Testis (tissue), 2 donors: ENCODE data around the gene DDX49.

Experiments
- POLR2A ChIP-seq: fragments of 450-650 bp; IDR thresholded peaks from one replicate; pipeline ENCODE4 v1.6.1; 2017; ENCODE audit warnings: antibody characterized with exemption, mild to moderate bottlenecking, moderate library complexity
- TF ChIP-seq, protein P1 (sequence below), 3 experiments: fragments of 450-650 bp in 2 of 3; fragments of 200-600 bp in 1 of 3; sonication (generic) in 1 of 3; IDR thresholded peaks; one replicate each; pipeline ENCODE4 v1.5.1; 2016 to 2019; ENCODE audit warnings: antibody characterized with exemption in 3 of 3, mild to moderate bottlenecking in 2 of 3, moderate library complexity in 1 of 3

DNA sequence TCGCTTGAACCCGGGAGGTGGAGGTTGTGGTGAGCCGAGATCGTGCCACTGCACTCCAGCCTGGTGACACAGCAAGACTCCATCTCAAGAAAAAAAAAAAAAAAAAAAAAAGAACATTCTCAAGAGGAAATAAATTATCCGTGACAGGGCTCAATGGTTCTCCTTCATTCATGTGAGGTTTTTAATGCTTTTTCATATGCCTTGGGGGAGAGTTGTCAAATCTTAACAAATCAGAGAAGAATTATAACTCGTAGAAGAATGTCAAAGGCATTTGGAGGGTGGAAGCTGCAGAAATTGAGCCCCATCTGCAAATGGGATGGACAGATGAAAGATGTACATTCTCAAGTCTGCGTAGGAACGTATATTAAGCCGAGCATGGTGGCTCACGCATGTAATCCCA is 56.4 kb downstream of the DDX49 start:
- TF ChIP-seq, protein P1, sequence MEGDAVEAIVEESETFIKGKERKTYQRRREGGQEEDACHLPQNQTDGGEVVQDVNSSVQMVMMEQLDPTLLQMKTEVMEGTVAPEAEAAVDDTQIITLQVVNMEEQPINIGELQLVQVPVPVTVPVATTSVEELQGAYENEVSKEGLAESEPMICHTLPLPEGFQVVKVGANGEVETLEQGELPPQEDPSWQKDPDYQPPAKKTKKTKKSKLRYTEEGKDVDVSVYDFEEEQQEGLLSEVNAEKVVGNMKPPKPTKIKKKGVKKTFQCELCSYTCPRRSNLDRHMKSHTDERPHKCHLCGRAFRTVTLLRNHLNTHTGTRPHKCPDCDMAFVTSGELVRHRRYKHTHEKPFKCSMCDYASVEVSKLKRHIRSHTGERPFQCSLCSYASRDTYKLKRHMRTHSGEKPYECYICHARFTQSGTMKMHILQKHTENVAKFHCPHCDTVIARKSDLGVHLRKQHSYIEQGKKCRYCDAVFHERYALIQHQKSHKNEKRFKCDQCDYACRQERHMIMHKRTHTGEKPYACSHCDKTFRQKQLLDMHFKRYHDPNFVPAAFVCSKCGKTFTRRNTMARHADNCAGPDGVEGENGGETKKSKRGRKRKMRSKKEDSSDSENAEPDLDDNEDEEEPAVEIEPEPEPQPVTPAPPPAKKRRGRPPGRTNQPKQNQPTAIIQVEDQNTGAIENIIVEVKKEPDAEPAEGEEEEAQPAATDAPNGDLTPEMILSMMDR (IDR thresholded peaks at IDR 0.05), result no peak
- TF ChIP-seq POLR2A, result no peak
